NCI-H460 (cell line): ENCODE results near the gene RPS27L. TPM values are rescaled to one million over a fixed set of nuclear protein-coding genes. Genes with fewer than 3 reads are reported as not detected.
A peak's percentile ranks its signal among the peaks of the same experiment; 100 is the strongest.

Source experiments
- DNase-seq: peaks from one replicate; pipeline ENCODE4 v3.0.0-alpha.2; 2016; ENCODE audit warnings: low read depth; ENCODE audit errors: extremely low read depth
- total RNA-seq: library from RNA; depleted of rRNA; stranded (reverse); fragments of >200 nt; shearing (Covaris generic); gene quantifications from 2 replicates; pipeline ENCODE4 v1.2.3, GENCODE V29; 2014

Gene RPS27L
- total RNA-seq, 1 experiment from 2014 or later: 356 TPM

GRCh38 chr15:63188247-63188925, 31.1 kb upstream of the RPS27L start:
- no peak for DNase-seq

GRCh38 chr15:63187589-63188226, 30.4 kb upstream of the RPS27L start:
- no peak for DNase-seq

- DNase-seq: peak; percentile 12
These were observed 28.8 kb upstream of the RPS27L start for GRCh38 chr15:63186065-63186464.

GRCh38 chr15:63185206-63185605, 27.9 kb upstream of the RPS27L start:
- DNase-seq: no peak

- no peak for DNase-seq
These were observed 24.4 kb upstream of the RPS27L start for GRCh38 chr15:63181648-63182047.

GRCh38 chr15:63180746-63181145, 23.5 kb upstream of the RPS27L start:
- no peak for DNase-seq

DNA sequence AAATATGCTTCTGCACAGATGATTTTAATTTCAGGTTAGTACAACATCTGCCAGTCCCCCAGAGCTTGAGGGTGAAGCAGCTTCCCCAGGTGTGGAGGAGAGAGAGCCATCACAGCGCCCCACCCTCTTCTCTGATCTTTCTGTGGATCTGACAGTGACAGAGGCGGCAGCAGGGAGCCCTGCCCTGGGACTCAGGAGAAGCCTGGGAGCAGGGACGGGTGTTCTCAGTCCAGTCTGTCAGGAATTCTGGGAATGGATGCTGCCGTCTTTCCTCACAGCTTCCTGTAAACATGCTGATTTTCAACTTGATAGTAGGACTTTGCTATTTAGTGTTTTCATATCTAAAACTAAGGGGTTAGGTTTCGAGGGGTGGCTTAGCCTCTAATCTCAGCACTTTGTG, 20.8 kb upstream of the RPS27L start:
- DNase-seq: no peak

DNA sequence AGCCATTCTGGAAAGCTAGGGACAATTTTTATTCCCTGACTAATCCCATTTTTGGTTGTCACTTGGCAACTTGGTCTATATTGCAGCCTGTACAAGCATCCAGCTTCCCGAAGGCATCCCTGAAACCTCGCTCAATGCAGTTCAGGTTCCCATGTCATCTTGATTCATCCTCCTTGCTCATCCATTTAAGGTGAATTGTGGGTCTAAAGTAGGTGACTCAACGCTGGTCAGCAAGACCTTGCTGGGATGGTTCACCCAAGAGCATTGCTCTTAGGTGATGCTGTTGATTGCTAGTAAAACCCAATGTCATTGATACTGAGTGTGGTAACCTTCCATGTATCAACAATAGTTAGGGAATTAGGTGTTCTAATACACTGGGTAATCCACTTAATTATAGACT, 19.0 kb upstream of the RPS27L start:
- no peak for DNase-seq

GRCh38 chr15:63172851-63173451, 15.7 kb upstream of the RPS27L start:
- no peak for DNase-seq

DNA sequence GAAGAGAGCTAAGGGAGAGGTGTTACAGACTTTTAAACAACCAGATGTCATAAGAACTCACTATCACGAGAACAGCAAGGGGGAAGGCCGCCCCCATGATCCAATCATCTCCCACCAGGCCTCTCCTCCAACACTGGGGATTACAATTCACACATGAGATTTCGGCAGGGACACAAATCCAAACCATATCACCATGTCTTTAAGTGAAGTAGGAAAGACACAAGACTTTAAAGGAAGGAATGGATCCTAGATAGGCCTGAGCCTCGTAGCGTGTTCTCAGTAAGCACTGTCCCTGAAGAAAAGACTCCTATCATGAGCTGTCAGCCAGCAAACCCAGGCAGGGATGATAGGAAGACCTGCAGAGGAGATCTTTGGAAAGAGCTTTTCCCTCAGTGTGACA, 15.1 kb upstream of the RPS27L start:
- no peak for DNase-seq

DNA sequence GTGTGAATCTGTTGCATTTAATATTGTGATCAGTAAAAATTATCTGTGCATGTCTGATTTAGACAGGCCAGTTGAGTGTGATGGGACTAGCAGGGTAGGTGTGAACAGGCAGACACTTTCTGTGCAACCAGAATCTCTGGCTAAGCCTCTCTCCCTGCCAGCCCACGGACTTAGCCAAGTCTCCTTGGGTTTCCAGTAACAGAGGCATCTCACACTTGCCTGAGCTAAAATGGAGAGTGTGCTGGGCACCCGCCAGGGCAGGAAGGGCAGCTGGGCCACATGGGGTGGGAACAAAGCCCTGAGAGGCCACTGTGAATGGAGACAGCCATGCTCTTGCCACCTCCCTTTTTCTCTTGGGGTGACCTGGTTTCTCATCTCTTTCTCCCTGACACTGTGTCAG, 12.5 kb upstream of the RPS27L start:
- no peak for DNase-seq

- DNase-seq: no peak
These were observed 8.9 kb upstream of the RPS27L start for GRCh38 chr15:63166219-63166618.

DNA sequence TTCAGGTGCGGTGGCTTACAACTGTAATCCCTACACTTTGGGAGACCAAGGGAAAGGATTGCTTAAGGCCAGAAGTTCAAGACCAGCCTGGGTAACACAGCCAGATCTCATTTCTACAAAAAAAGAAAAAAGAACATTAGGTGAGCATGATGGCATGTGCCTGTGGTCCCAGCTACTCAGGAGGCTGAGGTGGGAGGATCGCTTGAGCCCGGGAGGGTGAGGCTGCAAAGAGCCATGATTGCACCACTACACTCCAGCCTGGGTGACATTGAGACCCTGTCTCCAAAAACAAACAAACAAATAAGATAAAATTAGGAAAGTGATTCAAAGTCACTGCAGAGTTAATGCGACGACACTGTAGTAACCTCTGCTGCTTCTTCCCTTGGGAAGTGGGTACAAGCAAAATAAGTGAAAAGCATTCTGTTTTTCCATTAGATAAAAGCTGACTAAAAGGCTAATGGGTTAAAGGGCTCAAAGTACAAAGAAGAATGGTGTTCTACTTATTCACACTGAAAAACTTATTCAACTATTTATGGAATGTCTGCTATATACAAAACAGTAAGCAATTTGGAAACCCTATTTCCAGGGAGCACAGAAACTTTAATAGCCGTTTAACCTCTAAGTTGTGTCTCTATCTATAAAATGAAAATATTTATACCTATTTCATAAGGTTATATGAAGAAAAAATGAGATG, 8.0 kb upstream of the RPS27L start:
- no peak for DNase-seq

DNA sequence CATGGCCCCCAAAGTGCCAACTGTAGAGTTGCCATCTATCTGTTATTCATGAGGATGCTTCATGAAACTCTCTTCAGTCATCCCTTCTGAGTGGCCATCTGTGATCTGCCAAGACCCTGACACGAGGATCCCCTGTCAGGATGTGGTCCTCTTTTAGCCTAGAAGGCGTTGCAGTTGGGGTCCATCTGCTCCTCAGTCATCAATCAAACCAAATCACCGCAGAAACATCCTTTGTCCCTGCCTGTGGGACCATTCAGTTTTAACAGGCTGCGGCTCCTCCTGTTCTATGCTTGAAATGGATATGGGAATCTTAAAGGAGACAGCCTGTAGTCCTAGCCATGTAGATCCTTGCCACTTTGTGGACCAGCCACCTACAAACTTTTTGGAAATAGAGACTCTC, 5.9 kb upstream of the RPS27L start:
- DNase-seq: no peak

DNA sequence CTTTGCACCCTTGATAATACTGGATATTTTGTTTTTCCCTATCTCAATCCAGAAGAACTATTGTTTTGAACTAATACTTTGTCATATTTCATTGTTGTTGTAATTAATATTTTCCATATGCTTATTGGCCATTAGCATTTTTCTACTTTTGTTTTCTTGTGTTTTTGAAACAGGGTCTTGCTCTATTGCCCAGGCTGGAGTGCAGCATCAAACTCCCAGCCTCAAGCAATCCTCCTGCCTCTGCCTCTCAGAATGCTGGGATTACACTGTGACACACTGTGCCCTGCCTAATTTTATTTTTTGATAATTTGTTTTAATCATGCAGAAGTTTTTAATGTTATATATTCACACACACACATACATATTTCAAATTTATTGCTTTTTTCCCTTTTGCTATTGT, 3.4 kb upstream of the RPS27L start:
- no peak for DNase-seq

DNA sequence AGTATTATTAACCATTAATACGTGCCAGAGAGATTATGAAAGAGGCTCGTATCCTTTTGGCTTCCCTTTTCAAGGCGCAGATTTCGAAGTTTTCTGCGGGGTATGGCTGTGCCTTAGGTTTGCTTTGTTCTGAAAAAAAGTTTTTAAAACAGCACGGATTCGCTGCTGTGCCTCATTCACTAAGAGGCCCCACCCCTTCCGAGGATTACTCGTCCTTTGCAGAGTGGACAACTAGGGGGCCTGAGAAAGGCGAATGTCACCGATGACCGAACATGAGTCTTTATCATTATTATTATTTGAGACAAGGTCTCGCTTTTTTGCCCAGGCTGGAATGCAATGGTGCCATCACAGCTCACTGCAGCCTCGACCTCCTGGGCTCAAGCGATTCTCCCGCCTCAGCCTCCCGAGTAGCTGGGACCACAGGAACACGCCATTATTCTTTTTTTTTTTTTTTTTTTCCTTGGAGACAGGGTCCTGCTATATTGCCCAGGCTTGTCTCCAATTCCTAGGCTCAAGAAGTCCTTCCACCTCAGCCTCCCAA, 684 bp upstream of the RPS27L start:
- peak; percentile 40 for DNase-seq

DNA sequence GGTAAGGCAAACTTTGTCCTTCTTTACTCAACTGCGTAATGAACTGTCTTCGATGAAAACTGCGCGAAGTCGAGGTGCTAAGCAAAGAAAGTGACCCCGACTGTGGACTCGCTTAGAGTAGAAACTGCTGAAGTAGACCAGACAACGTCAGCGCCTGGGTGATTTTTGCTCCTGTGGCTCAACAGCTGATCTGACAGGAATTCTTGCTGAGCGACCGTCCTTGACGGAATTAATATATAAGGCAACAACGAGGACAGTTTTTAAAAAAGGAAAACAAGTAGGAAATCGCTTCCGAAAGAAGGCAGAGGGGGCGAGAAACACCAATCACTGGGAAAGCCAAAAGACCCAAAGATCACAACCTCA, 541 bp downstream of the RPS27L start:
- peak; percentile 13 for DNase-seq

DNA sequence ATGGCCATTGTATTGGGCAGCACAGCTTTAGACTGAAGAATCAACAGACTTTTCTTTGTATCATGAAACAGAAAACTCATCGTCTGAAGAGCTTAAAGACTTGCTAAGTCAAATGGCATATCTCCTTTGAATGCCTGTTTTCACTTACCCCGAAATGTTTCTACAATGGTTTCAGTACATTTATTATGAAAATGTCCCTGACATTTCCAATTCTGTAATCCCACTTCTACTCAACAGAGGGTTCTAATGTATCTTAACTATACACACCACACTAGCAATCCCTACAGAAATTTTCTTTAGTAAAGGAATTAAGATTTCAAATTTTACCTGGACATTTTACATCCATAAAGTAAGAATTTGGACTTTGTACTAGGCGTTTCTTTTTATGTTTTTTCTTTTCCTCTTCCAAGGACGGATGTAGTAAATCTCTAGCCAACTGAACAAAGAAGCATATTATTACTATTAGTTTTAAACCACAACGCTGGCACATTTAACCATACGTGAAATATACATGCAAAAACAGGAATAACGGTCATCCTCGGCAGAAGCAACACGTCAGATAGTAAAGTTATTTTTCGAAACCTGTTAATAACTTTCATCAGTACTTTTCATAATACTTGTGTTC, 1.1 kb downstream of the RPS27L start:
- no peak for DNase-seq

GRCh38 chr15:63155486-63155885, 1.8 kb downstream of the RPS27L start:
- no peak for DNase-seq

- no peak for DNase-seq
These were observed 5.6 kb downstream of the RPS27L start for GRCh38 chr15:63151665-63152064.

DNA sequence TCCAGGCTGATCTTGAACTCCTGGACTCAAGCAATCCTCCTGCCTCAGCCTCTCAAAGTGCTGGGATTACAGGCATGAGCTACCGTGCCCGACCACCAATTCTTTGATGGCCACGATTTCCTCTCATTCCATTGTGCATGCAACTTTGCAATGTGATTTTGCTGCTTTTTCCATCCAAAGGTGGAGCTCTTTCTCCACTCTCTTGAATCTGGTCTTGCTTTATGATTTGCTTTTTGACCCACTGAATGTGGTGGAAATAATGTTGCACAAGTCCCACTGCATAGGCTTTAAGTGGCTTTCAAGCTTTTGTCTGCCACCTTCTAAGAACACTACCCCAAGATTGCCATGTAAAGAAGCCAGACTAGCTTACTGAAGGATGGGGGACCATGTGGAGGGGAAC, 10.6 kb downstream of the RPS27L start:
- no peak for DNase-seq
